Testis (tissue), 3 donors: ENCODE data around the gene HKDC1. TPM values are rescaled to one million over a fixed set of nuclear protein-coding genes. Genes with fewer than 3 reads are reported as not detected.

ENCODE experiments used
- DNase-seq: peaks from one replicate; pipeline ENCODE4 v3.0.0-alpha.2; 2019
- H3K27ac ChIP-seq, 2 donors: fragments of 200-600 bp; sonication (generic); one replicate each; pipeline ENCODE4 v1.5.1; 2019
- H3K27me3 ChIP-seq: fragments of 200-600 bp; sonication (generic); one replicate; pipeline ENCODE4 v1.5.1; 2019
- H3K36me3 ChIP-seq: fragments of 200-600 bp; sonication (generic); one replicate; pipeline ENCODE4 v1.5.1; 2017; ENCODE audit warnings: low read depth; ENCODE audit errors: missing control alignments
- H3K4me1 ChIP-seq: fragments of 200-600 bp; sonication (generic); one replicate; pipeline ENCODE4 v1.5.1; 2019
- H3K4me3 ChIP-seq, 2 donors: fragments of 200-600 bp; sonication (generic); one replicate each; pipeline ENCODE4 v1.5.1; 2017 to 2019
- H3K9me3 ChIP-seq: fragments of 200-600 bp; sonication (generic); one replicate; pipeline ENCODE4 v1.5.1; 2017
- CTCF ChIP-seq, 3 experiments: fragments of 450-650 bp in 2 of 3; fragments of 200-600 bp in 1 of 3; sonication (generic) in 1 of 3; IDR thresholded peaks; one replicate each; pipeline ENCODE4 v1.5.1; 2016 to 2019; ENCODE audit warnings: antibody characterized with exemption in 3 of 3, mild to moderate bottlenecking in 2 of 3, moderate library complexity in 1 of 3
- POLR2A ChIP-seq: fragments of 450-650 bp; IDR thresholded peaks from one replicate; pipeline ENCODE4 v1.6.1; 2017; ENCODE audit warnings: antibody characterized with exemption, mild to moderate bottlenecking, moderate library complexity
- WGBS, 2 donors: methylation state at CpG; one replicate each; pipeline ENCODE4 v1.1.5; 2018; 5-methylcytosine and 5-hydroxymethylcytosine counted together
- intact Hi-C: fragments of 100-400 bp; cut with DNase I; formaldehyde crosslinking; loops from one replicate; pipeline ENCODE4 v1.15.1; 2023; ENCODE audit warnings: low total_unique reads
- polyA plus RNA-seq: library from polyadenylated mRNA; stranded (reverse); fragments of 350-450 nt; fragmentation: Illumina TruSeq; extraction: RNeasy Lipid Tissue Mini Kit (QIAGEN cat#74804); gene quantifications from one replicate; pipeline ENCODE4 v1.2.3, GENCODE V29; 2014; ENCODE audit warnings: low read depth, low replicate concordance; ENCODE audit not compliant: insufficient read depth
- total RNA-seq, 2 donors: library from RNA; depleted of rRNA; stranded (reverse); fragments of >200 nt; gene quantifications; one replicate each; pipeline ENCODE4 v1.2.3, GENCODE V29; 2016

Gene HKDC1
- total and polyA plus RNA-seq, 3 donors from 2014 or later: 1.9 to 5.4 (median 4.4) TPM

DNA sequence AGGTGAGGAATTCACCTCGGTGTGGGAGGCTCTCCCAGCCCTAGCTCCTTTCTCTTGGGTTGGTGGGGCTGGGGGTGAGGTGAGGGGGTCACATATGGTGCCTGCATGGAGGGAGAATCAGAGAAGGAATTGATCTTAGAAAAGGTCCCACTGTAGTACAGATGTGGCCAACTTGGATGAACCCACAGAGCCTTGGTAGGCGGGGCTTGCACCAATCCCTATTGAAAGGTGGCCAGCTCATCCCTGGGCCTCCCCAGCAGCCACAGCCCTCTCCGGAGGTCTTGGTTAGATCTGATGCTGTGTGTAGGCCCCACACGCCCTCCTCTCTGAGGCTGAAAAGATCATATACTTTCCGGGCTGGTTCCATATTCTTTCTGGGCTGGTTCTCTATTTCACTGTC lies 19.0 kb downstream of the HKDC1 start:
- intact Hi-C loops: loop anchor here (5.0 kb wide), 1 partner anchor 153 kb away; no protein-coding TSS in a partner anchor
- Histone ChIP-seq H3K36me3 (no peaks in the 10 kb centered on the region), H3K4me1 (no peaks in the 10 kb centered on the region), H3K27me3 (no peaks in the 10 kb centered on the region), H3K4me3 (no peak overlapping the region), H3K9me3 (no peaks in the 10 kb centered on the region), H3K27ac (no peak overlapping the region)
- no peak for DNase-seq
- no peak for TF ChIP-seq CTCF (IDR thresholded peaks at IDR 0.05)
- TF ChIP-seq POLR2A: no peak
- 69 to 81% methylated on average over 5 of the region's 5 CpGs for WGBS, 2 donors

DNA sequence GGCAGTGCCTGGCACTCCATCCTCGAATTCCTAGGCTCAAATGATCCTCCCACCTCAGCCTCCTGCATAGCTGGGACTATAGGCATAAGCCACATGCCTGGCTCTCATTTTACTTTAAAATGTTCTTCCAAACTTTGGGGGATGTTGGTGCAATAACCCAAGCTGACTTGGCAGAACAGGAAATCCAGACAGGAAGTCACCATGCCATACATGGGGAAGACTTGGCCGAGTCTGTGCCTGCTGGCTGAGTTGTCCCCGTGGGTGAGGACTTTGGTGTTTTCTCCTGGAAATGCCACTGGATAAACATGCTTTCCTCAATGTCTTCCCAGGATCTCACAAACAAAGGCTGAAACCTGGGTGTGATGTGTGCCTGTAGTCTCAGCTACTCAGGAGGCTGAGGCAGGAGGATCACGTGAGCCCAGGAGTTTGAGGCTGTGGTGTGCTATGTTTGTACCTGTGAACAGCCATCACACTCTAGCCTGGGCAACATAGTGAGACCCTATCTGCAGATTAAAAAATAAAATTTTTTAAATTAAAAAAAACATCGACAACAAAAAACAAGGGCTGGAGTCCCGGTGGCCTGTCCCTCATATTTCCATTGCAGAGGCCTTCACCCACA lies 19.8 kb downstream of the HKDC1 start:
- DNase-seq: no peak
- Histone ChIP-seq H3K36me3 (no peaks in the 10 kb centered on the region), H3K27ac (no peak overlapping the region), H3K4me3 (no peak overlapping the region), H3K4me1 (no peaks in the 10 kb centered on the region), H3K27me3 (no peaks in the 10 kb centered on the region), H3K9me3 (no peaks in the 10 kb centered on the region)
- TF ChIP-seq CTCF (IDR thresholded peaks at IDR 0.05) (no peak), POLR2A (no peak)
- WGBS, 2 donors: 76 to 78% methylated on average over 6 of the region's 6 CpGs
- intact Hi-C loops: loop anchor here (5.0 kb wide), 1 partner anchor 152 kb away; no protein-coding TSS in a partner anchor

DNA sequence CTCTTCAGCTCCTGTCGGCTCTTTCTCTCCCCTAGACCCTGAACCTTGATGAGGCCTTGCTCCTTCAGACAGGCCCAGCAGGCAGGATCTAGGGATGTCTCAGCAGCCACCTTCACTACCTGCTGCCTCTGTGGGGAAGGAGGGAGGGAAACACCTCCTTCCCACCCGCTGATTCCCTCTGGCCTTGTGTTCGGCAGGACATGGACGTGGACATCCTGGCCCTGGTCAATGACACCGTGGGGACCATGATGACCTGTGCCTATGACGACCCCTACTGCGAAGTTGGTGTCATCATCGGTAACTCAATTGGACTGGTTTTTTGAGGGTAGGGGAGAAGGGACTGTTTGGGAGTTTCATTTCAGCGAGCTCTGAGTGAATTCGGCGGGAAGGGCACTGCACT lies 20.3 kb downstream of the HKDC1 start:
- no peaks in the 10 kb centered on the region for H3K4me1 ChIP-seq
- no peak for DNase-seq
- intact Hi-C loops: no loop called here
- no peaks in the 10 kb centered on the region for H3K36me3 ChIP-seq
- H3K4me3 ChIP-seq: no peak overlapping the region
- H3K27ac ChIP-seq: no peak overlapping the region
- no peaks in the 10 kb centered on the region for H3K27me3 ChIP-seq
- 92 to 93% methylated on average over 11 of the region's 11 CpGs for whole genome bisulfite sequencing, 2 donors
- no peaks in the 10 kb centered on the region for H3K9me3 ChIP-seq
- TF ChIP-seq CTCF (IDR thresholded peaks at IDR 0.05) (no peak), POLR2A (no peak)

DNA sequence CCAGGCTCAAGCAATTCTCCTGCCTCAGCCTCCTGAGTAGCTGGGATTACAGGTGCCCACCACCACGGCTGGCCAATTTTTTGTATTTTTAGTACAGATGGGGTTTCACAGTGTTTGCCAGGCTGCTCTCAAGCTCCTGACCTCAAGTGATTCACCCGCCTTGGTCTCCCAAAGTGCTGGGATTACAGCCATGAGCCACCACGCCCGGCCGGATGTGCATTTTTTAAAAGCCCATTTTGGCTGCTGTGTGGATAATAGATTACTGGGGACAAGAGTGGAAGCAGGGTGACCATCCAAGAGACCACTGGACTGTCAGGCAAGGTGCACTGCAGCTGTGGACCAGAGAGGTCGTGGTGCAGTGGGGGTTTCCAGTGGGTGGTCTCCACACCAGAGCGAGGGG lies 21.4 kb downstream of the HKDC1 start:
- H3K27ac ChIP-seq: no peak overlapping the region
- H3K27me3 ChIP-seq: no peaks in the 10 kb centered on the region
- TF ChIP-seq POLR2A: no peak
- TF ChIP-seq CTCF (IDR thresholded peaks at IDR 0.05): no peak
- H3K36me3 ChIP-seq: no peaks in the 10 kb centered on the region
- intact Hi-C loops: no loop called here
- no peaks in the 10 kb centered on the region for H3K9me3 ChIP-seq
- 87 to 95% methylated on average over 7 of the region's 7 CpGs for WGBS, 2 donors
- DNase-seq: no peak
- no peaks in the 10 kb centered on the region for H3K4me1 ChIP-seq
- no peak overlapping the region for H3K4me3 ChIP-seq
